Raji (cell line): ENCODE measurements around the gene SNAP29.

Experiments
- POLR2A ChIP-seq: IDR thresholded peaks from 2 replicates; pipeline ENCODE4 v1.6.1; 2011; ENCODE audit warnings: low read depth, low read length, control low read depth; ENCODE audit not compliant: insufficient read depth

The SNAP29 gene

DNA sequence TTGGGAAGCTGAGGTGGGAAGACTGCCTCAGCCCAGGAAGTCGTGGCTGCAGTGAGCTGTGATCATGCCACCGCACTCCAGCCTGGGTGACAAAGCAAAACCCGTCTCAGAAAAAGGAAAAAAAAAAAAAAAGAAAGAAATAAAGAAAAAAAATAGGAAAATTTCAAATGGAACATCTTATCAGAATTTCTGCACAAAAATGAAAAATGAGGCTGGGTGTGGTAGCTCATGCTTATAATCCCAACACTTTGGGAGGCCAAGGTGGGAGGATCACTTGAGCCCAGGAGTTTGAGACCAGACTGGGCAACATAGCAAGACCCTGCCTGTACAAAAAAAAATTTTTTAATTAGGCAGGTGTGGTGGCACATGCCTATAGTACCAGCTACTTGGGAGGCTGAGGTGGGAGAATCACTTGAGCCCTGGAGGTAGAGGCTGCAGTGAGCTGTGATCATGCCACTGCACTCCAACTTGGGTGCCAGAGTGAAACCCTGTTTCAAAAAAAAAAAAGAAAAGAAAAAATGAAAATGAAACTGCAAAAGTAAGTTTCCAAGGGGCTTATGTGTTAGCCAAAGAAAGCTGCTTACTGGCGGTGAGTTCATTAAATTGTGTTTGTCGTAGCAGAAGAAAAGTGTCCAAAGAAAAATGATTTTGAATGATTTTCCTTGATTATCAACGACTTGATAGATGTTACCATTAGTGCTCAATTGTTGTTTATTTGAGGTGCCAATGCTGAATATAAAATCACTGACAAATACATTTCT is 50.9 kb downstream of the SNAP29 start:
- TF ChIP-seq POLR2A: no peak

GRCh38 chr22:20912494-20912893 is 53.7 kb downstream of the SNAP29 start:
- TF ChIP-seq POLR2A: no peak

GRCh38 chr22:20916916-20917810 is 58.4 kb downstream of the SNAP29 start, which contains the start of gene CRKL:
CRKL (plus strand) TSS chr22:20917407; CDS start chr22:20917935, 528 bp downstream.
- peak; percentile 85 for TF ChIP-seq POLR2A

GRCh38 chr22:20918663-20919218 is 59.9 kb downstream of the SNAP29 start:
- TF ChIP-seq POLR2A: no peak

GRCh38 chr22:20919718-20920117 is 60.9 kb downstream of the SNAP29 start:
- no peak for TF ChIP-seq POLR2A

DNA sequence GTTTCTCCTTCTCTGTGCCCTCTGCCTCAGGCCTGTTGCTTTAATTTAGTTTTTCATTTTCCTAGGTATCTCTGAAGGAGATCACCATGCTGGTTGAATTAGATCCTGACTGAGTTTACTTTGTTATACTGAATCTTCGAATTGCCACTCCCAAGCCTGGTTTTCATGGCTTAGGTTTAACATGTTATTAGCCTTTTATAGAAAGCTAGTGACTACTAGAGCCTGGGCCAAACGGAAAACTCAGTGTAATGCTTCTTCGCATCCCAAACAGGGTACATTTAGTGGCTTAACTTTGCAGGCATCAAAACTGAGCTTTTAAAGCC is 62.0 kb downstream of the SNAP29 start:
- TF ChIP-seq POLR2A: no peak

- TF ChIP-seq POLR2A: no peak
Measured at GRCh38 chr22:20922141-20922751, 63.4 kb downstream of the SNAP29 start.

DNA sequence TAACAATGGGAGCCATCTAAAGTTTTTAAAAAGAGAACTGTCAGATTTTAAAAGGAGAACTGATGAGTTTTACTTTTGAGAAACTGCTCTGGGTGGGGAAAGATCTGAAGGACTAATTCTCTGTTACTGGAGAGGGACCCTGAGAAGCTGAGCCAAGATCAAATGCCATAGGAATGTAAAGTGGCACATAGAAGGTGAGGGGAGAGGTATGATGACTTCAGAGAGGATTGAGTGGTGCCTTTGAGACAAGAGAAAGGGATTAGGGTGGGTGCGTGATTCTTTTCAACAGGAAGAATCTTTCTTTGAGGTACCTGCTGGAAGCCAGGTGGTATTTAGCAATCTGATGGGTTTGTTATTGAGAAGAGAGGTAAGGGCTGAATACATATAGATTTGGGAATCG is 67.4 kb downstream of the SNAP29 start:
- TF ChIP-seq POLR2A: no peak

GRCh38 chr22:20927940-20928572 is 69.2 kb downstream of the SNAP29 start:
- TF ChIP-seq POLR2A: no peak

GRCh38 chr22:20928573-20928967 is 69.8 kb downstream of the SNAP29 start:
- no peak for TF ChIP-seq POLR2A

DNA sequence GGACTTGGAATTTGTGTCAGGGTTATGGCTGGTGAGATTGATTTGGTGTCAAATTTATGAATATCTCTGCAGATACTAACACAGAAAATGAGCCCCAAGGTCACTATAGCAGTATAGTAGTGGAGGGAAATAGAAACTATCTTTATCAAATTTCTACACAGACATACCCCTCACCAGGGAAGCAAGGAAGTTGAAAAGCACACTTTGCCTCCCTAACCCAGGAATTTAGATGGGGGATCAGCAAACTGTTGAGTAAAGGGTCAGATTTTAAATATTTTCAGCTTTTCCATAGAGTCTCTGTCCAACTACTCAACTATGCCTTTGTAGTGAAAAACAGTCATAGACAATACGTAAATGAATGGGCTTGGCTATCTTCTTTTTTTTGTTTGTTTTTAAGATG is 71.2 kb downstream of the SNAP29 start:
- TF ChIP-seq POLR2A: no peak

GRCh38 chr22:20931126-20931654 is 72.4 kb downstream of the SNAP29 start:
- no peak for TF ChIP-seq POLR2A

DNA sequence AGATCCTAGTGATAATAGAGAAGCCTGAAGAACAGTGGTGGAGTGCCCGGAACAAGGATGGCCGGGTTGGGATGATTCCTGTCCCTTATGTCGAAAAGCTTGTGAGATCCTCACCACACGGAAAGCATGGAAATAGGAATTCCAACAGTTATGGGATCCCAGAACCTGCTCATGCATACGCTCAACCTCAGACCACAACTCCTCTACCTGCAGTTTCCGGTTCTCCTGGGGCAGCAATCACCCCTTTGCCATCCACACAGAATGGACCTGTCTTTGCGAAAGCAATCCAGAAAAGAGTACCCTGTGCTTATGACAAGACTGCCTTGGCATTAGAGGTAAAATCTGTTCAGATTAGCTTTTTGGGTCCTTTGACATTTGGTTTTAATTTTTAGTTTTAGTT is 75.1 kb downstream of the SNAP29 start:
- no peak for TF ChIP-seq POLR2A

GRCh38 chr22:20937031-20937793 is 78.4 kb downstream of the SNAP29 start:
- TF ChIP-seq POLR2A: no peak
